Spleen (tissue), 7 donors: ENCODE results near the gene GBX2.

Experiments used
- CTCF ChIP-seq, 11 experiments: fragments of 200-600 bp in 7 of 11; fragments of 450-650 bp in 4 of 11; sonication (generic) in 4 of 11; IDR thresholded peaks in 8 of 11; conservative IDR thresholded peaks in 3 of 11; 1 replicate in 7 of 11; 2 replicates in 4 of 11; pipeline versions ENCODE4 v1.4.0 to v1.8.0; 2016 to 2021; ENCODE audit warnings: antibody characterized with exemption in 11 of 11, inconsistent platforms in 4 of 11, mild to moderate bottlenecking in 1 of 11
- POLR2AphosphoS5 ChIP-seq, 3 donors: sonication (generic); formaldehyde crosslinking; IDR thresholded peaks; one replicate each; pipeline ENCODE4 v1.5.1; 2017; ENCODE audit warnings: antibody characterized with exemption in 3 of 3
- donor health status: DM: no; HTN: no; CAD: no; lungs with moderate emphysema.
- donor health status: DM: no; HTN: no; CAD: no.
- donor health status: DM: no; HTN: no; CAD: no.

GRCh38 chr2:236215761-236216333, 47.7 kb upstream of the GBX2 start:
- no peak for TF ChIP-seq CTCF (IDR thresholded peaks at IDR 0.05 in 8 of 11, conservative IDR thresholded peaks at IDR 0.05 in 3 of 11)
- no peak for TF ChIP-seq POLR2AphosphoS5 (IDR thresholded peaks at IDR 0.05)
